Measurements from ENCODE around the gene ENOX1. TPM values are rescaled to one million over a fixed set of nuclear protein-coding genes. Genes with fewer than 3 reads are reported as not detected.

Gene ENOX1
- total RNA-seq, 1 donor from 2014 or later = 45.2 TPM

DNA sequence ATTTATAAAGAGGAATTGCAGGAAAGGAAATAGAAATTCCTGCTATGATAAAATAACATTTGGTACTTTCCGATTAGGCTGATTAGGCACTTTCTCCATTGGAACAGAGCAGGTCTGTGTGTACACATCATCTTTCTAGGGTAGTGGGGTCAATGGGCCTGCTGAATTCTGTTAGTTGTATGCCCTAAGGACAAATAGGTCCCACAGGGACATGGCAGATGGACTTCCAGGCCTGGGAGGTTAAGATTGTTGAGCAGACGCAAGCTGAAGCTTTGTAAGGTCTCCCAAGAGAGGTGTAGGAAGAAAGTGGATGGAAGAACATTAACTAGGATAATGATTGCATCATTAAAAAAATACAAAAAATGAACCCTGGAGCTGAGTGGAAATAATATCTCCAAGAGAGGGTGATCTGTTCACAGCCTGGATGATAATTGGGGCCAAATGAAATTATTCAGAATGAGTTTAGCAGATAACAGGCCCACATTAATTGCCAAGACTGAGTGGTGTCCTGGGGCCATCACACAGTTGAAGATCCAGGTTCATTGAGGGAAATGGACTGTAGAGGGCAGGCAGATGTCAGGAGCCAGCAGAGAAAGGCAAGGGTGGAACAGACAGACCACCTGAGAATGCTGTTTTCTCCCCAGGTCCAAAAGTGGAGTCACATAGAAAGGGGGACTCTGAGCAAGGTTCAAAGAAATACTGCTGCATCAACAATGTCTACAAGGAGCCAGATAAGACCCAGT, 548.3 kb downstream of the ENOX1 start:
- DNase-seq = no peak

- no peak for DNase-seq
Measured at GRCh38 chr13:43237616-43238015, 549.2 kb downstream of the ENOX1 start.

- DNase-seq = no peak
Measured at GRCh38 chr13:43235028-43235427, 551.7 kb downstream of the ENOX1 start.

- no peak for DNase-seq
Measured at GRCh38 chr13:43232873-43233265, 553.9 kb downstream of the ENOX1 start.

DNA sequence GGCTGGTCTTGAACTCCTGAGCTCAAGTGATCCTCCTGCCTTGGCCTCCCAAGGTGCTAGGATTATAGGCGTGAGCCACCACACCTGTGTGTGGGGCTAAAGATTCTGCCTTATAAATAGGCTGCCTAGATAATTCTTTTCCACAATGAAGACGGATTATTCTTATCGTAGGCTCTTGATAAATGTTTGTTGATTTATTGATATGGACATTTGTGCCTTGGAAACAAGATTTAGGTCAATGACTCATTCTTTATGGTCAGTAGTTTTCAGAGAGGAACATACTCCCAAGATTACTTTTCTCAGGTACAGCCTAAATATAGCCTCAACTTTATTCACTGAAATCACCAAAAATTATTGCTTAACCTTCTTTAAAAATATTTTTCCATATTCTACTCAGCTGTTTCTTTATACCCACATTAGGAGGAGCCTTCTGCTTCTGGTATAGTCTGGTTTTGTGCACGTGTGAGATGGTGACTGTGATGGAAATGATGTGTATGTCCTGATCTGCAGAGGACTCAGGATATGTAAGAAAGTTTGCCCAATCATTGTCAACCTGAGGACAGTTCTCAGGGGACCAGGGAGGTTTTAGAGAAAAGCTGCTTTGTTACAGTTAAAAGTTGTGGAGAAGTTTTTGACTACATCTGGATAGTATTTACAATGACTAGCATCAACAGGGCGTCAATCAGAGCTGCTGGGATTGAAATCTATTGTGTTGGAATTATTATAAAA, 554.5 kb downstream of the ENOX1 start:
- no peak for DNase-seq

DNA sequence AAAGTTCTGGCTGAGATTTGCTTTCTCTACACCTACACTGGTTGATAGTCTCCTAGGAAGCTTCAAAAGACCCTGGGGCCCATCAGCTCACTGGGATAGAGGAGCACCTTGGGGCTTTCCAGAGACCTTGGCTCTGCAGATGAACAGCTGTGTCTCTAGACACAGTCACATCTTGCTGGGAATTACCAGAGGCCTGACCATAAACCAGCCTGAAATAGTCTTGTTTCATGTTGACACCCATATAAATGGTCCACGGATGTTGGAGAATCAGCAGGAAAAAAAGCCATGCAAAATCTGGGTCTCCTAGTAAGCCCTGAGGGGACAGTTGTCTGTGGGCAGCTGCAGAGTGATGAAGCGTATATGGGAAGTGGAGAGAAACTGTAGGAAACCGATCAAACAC, 555.8 kb downstream of the ENOX1 start:
- no peak for DNase-seq

DNA sequence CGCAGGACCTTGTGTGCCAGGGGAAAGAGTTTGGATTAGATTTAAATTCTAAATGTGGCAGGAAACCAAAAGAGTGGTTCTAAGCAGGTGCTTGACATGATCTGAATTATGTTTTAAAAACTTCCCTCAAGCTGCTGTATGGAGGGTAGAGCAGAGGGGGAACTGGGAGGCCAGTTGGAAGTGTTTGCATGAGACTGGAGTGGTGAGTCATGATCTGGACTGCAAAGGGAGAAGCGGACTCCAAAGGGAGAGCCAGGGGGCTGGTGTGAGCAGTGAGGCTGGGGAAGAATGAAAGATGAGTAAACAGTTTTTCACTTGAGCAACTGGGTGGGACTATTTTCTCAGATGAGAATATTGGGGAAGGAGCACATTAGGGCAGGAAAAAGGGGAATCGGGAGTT, 557.3 kb downstream of the ENOX1 start:
- no peak for DNase-seq

DNA sequence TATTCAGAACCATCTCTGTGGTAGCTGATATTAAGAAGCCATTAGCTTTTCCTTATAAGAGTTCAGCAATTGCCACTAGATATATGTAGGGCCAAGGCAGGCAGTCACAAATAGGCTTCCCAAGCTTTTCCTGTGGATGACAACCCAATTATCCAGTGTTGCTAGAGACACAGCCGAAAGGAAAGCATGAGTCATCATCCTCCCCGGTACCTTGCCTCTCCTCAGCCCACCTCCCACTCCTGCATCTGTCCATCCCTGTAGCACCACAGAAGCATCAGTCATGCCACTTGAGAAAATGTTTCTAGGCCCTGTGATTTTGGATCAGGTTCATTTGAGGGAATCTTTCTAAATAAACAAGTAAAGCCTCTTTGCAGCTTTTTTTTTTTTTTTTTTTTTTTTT, 559.1 kb downstream of the ENOX1 start:
- peak; percentile 45 for DNase-seq

- DNase-seq = no peak
Measured at GRCh38 chr13:43223216-43223615, 563.6 kb downstream of the ENOX1 start.

- DNase-seq = no peak
Measured at GRCh38 chr13:43222086-43222485, 564.7 kb downstream of the ENOX1 start.

DNA sequence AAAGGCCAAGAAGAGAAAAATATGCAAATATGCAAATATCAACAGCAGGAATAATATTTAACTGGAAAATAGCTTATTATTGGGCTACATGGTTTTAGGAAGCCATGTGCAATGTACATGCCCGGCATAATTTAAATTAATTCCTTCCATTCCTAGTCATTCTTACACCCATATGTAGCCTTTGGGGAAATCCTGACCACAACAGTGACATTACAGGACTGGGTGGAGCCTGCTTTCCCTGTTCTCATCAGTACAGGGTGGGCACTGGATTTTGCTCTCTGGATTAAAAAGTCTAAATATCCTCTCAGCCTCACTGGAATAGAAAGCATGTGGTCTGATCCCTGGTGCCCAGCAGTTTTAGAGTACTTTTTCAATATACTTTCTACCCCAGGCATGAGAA, 565.2 kb downstream of the ENOX1 start:
- DNase-seq = no peak

- DNase-seq = no peak
Measured at GRCh38 chr13:43220873-43221595, 565.7 kb downstream of the ENOX1 start.

DNA sequence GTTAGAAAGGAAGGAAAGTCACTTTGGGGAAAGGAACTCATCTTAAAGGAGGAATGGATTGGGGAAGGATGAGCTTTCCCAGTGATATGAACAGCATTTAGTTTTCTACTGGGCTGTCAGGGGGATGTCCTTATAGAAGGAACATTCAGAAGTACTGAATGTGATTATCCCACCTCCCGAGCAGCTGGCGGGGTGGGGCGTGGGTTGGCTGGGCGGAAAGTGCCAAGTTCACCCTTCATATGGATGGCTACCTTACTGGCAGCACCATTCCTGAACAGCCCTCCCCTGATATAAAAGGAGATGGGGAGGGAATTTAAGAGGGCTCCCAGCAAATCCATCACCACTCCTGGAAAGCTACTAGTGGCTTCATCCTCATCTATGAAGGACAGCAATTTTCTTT, 572.6 kb downstream of the ENOX1 start:
- no peak for DNase-seq

DNA sequence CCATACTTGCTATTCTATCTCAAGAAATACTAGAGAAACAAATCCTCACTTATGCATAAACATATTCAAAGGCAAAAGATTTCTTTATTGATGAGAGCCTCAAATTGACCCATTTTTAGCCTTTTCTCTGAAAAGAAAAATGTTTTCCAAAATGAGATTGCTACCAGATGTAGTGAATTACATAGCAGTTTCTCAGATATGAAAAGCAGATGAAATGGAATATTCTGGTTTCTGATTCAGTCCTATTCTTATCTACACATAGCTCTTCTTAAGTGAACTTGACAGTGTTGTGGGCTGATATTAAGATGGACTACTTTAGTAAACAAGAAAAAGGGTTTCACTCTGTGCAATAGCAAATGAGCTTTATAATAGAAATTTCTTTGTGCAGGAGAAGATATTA, 579.9 kb downstream of the ENOX1 start:
- no peak for DNase-seq

DNA sequence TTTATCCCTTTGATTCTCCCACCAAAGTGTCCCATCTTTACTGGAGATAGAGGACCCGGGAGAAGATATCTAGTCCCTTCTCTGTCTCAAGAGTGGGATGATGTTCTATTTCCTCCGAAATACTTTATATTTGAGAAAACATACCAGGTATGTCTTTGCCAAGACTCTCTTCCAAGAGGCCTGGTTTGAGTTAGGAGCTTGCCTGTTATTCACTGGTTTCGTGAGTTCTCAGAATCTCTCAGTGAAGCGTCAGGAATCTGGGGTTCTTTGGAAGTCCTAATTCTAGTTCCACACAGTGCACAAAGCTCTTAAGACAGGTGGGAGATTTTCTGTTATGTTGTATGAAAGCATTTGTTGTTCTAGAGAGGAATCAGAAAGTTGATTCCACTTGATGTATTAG, 581.4 kb downstream of the ENOX1 start:
- DNase-seq = no peak

DNA sequence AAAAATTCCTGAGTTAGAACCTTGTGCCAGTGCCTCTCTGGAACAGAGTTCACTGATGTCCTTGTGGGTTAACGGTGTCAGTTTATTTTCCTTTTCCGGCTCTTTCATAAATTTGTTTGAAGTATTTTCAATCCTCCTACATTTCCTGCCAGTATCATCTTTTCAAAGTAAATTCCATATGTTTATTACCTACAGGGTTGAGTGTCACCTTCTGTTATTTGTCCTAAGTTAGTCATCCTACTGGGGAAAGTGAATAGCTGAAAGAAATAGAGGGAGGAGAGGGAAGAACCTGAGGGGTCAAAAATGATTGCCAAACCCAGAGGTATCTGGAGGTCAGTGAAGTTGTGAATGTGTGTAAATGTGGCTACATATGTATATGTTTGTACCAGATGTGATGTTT, 582.2 kb downstream of the ENOX1 start:
- no peak for DNase-seq

DNA sequence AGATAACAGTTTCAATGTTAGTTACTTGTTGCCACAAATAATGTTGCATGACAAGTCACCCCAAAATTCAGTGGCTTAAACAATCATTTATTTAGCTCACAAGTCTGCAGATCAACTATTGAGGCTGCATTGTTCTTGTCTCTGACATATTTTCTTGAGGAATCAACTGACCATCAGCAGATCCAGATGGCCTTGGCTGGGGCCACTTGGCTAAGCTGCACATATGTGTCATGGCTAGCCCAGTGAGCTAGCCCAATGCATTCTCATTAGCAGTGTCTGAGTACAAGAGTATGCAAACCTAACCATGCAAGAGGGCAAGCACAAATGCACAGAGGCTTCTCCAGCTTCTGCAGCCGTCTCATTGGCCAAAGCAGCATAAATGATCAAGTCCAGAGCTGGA, 583.0 kb downstream of the ENOX1 start:
- DNase-seq = no peak

GRCh38 chr13:43200736-43201135, 586.0 kb downstream of the ENOX1 start:
- no peak for DNase-seq

GRCh38 chr13:43200307-43200706, 586.5 kb downstream of the ENOX1 start:
- DNase-seq = no peak

DNA sequence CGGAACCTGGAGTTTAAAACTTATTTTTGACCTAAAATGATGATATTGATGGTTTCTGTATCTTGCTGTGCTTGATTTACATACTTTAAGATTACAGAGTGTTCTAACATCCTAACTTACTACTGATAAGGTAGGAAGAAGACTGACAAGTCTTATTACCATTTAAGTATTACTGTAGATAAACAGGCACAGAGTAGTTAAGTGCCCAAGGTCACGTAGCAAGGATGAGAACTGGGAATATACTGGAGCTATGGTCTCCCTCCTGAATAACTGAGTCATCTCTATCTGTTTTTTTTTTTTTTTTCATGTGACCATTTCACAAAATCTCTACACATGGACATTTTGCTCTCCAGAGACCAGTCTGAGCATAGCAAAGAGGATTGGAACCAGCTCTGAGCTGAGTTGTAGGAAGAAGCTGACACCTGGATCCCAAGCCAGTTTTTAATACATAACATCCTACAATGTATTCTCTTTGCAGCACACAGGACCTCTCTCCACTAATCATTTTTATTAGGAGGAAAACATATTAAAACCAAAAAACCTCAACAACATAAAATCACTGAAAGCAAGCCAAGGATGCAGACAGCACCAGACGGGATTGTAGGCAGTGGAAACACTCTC, 589.9 kb downstream of the ENOX1 start:
- no peak for DNase-seq

DNA sequence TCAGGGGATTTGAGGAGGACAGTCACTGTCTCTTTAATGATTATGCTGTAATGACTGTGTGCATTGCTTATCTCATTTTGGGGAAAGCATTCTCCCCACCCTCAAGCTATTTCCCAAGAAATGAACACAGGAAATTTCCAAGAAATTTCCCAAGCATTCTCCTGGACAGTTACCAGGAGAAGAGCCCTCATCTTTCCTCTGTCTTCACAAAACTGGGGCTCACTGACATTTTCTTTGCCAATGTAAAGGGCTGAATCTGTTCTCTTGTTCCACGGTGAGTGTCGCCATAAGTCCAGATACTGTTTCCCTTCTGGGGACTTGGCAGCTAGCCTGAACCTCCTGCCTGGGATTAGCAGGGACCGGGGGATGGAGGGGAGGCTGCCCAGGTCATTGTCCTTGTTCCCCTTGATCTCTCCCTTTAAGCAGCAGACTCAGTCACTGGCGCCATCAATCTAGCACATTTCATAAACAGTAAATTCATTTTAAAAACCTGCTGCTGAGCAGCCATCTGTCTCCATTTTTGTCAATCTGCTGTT, 590.6 kb downstream of the ENOX1 start:
- no peak for DNase-seq

GRCh38 chr13:43195551-43195950, 591.2 kb downstream of the ENOX1 start:
- DNase-seq = no peak

- no peak for DNase-seq
Measured at GRCh38 chr13:43195112-43195511, 591.7 kb downstream of the ENOX1 start.

All from occipital lobe (tissue), 2 donors.